OCI-LY3 (cell line): Measurements from ENCODE around the gene PRX.

Experiments used
- EZH2phosphoT487 ChIP-seq: fragments of 200-600 bp; shearing (Covaris generic); IDR thresholded peaks from 2 replicates; pipeline ENCODE4 v1.6.1; 2018; ENCODE audit warnings: antibody characterized with exemption, mixed run types, low read depth
- TF ChIP-seq, protein P1 (sequence below): fragments of 200-600, 300-600 bp; sonication (generic); IDR thresholded peaks from 2 replicates; pipeline ENCODE4 v1.5.1; 2014; ENCODE audit warnings: antibody characterized with exemption, low read length, low read depth

DNA sequence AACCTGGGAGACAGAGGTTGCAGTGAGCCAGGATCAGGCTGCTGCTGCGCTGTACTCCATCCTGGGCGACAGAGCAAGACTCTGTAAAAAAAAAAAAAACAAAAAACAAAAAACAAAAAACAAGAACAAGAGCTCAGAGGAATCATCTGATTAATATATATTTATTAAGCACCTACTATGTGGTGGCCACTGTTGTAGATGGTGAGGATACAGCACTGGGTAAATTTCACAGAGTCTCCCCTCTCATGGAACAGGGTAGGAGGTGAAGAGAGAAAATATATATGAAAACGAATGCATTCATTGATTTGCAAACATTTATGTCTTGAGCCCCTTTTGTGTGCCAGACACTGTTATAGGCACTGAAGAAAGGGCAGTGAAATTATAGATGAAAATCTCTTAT lies 18.5 kb upstream of the PRX start:
- TF ChIP-seq, protein P1, sequence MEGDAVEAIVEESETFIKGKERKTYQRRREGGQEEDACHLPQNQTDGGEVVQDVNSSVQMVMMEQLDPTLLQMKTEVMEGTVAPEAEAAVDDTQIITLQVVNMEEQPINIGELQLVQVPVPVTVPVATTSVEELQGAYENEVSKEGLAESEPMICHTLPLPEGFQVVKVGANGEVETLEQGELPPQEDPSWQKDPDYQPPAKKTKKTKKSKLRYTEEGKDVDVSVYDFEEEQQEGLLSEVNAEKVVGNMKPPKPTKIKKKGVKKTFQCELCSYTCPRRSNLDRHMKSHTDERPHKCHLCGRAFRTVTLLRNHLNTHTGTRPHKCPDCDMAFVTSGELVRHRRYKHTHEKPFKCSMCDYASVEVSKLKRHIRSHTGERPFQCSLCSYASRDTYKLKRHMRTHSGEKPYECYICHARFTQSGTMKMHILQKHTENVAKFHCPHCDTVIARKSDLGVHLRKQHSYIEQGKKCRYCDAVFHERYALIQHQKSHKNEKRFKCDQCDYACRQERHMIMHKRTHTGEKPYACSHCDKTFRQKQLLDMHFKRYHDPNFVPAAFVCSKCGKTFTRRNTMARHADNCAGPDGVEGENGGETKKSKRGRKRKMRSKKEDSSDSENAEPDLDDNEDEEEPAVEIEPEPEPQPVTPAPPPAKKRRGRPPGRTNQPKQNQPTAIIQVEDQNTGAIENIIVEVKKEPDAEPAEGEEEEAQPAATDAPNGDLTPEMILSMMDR, result no peak
- no peak for TF ChIP-seq EZH2phosphoT487
